Activated CD8-positive, alpha-beta memory T cell treated with anti-CD3 and anti-CD28 coated beads for 36 hours (primary cell): ENCODE results near the gene DPH3. TPM values are rescaled to one million over a fixed set of nuclear protein-coding genes. Genes with fewer than 3 reads are reported as not detected.

Experiments used
- CTCF ChIA-PET: fragments of 350-600 bp; sonication (Branson Sonifier 250); formaldehyde crosslinking; loops from one replicate; lab custom pipeline; 2021; ENCODE audit warnings: antibody characterized with exemption; lab: Charles Lee
- POLR2A ChIA-PET: fragments of 350-600 bp; sonication (Branson Sonifier 250); formaldehyde crosslinking; loops from one replicate; lab custom pipeline; 2021; ENCODE audit warnings: antibody characterized with exemption; lab: Charles Lee
- total RNA-seq, 2 experiments: library from RNA; stranded (reverse); gene quantifications; one replicate each; pipeline ENCODE4 v1.2.3, GENCODE V29; 2021

Gene DPH3
- total RNA-seq, 2 experiments from 2014 or later = 32.0 to 32.2 TPM

DNA sequence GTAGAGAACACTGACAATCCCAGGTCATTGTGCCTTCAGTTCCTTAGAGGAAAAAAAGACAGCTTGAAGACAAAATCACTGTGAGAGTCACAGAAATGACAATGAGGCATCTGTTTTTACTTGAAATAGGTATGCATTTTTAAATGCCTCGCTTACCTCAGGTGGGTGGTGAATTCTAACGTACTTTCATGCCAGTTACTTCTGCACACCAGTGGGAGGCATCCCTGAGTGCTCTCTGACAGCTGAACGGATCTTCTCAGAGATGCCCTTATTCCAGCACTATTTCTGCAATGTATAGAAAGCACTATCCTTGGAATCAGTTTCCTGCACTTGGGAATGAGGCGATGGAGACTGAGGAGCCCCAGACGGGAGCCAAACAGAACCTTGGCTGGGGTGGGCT is 16.2 kb downstream of the DPH3 start:
- CTCF ChIA-PET = interaction anchor here (0.7 to 1.5 kb wide), 3 partner anchors 15 to 199 kb away, joined by 3 to 5 read pairs (median 3); no protein-coding TSS in a partner anchor
- POLR2A ChIA-PET = interaction anchor here (0.6 kb wide), 1 partner anchor 1903 kb away, joined by 4 read pairs; no protein-coding TSS in a partner anchor

DNA sequence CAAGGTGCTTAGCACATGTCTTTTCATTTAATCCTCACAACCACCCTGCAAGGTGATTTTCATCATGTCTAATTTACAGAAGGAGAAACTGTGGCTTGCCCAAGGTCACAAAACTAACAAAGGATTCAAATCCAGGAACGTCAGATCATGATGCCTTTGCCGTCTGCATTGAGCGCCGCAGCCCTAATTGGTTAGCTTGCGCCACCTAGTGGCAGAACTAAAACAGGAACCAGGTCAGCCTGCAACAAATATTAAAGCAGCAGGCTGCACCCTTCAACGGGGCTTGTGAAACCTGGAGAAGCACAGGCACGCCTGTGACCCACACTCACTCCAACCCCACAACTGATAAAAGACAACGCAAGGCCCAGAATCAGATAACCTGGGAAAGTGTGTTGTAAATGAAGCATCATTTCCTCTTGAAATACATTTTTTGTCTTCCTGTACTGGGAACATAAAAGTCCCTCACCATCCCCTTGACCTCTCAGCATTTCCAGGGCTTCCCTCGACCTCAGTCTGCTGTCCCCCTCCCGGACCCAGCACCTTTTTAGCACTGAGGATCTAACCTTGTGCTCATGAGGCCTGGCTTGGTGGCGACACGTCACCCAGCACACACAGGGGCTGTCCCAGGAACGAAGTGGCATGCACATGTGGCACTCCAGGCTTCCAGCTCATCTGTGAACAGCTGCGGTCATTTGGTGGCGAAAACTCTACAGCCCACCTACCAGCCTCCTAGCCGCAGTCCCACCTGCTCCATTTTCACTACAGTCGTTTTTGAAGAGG is 17.3 kb downstream of the DPH3 start:
- CTCF ChIA-PET = interaction anchor here (1.1 to 1.5 kb wide), 2 partner anchors 35 to 198 kb away, joined by 3 to 5 read pairs; no protein-coding TSS in a partner anchor
- POLR2A ChIA-PET = interaction anchor here (0.6 kb wide), 1 partner anchor 1902 kb away, joined by 4 read pairs; no protein-coding TSS in a partner anchor

DNA sequence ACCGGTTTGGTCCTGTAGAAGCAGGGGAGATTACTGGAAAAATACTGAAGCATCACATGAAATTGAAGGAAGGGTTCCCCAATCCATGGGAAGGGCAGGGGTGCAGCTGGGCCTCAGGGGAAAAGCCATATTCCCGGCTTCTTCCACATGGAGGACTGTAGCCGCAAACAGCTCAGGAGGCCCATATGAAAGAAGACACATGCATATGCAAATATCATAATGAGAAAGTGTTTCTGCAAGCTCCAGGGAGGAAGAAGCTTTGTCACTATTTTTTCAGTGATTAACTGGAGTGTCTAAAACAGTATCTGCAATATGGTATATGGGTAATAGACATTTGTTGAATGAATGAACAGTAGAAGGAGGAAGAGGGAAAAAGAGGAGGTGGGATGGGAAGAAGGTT is 19.1 kb downstream of the DPH3 start:
- ChIA-PET POLR2A (no interaction called here), CTCF (no interaction called here)

DNA sequence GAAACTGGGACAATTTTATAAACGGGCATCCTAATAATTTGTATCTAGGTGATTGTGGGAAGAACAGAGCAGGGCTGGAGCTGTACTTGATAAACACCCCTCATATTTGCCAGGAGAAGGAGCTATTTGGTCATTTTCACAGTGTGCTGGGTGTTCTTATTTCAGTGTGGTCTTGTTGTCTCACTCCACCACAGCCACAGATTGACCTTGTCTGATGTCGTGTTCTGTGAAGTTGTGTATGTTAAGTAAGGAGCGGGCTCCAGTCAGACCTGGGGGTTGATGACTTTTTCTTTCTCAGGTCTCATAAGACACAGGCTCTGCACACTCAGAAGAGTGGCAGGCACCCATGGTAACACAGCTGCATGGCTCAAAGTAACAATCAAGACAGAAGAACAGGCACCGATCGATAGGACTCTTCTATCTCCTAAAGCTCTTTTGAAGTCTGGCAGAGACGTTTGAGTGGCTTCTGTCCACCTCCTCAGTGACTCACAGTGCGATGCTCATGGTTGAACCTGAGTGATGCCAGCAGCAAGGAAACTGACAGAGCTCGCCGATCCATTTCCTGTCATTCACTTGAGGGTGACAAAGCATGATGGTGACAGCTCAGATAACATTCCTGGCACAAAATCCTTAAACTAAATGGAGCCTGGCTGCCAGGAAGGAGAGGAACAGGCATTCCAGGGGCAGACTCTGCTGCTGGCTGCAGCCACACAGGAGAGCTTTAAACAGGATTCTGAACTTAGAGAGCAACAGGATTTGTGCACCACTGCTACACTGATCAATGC is 20.8 kb downstream of the DPH3 start:
- ChIA-PET POLR2A (interaction anchor here (0.6 kb wide), 1 partner anchor 641 kb away, joined by 5 read pairs; the partner anchor contains the start of gene PLCL2), CTCF (interaction anchor here (0.8 to 2.6 kb wide), 2 partner anchors 35 to 66 kb away, joined by 3 to 10 read pairs; no protein-coding TSS in a partner anchor)

DNA sequence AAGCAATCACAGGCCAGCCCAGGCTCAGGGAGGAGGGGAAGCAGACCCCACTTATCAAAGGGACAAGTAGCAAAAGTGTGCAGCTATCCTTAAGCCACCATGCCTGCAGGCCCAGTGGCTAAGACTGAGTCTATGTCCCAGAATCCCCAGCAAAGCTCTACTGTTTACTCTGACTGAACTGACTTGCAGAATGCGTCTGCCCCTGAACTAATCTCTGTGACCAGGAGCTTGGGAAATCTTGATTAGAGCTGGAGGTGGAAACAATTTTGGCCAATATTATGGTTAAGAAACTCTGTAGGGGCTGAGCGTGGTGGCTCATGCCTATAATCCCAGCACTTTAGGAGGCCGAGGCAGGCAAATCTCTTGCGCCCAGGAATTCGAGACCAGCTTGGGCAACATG is 22.6 kb downstream of the DPH3 start:
- ChIA-PET POLR2A (no interaction called here), CTCF (interaction anchor here (1.2 to 2.6 kb wide), 2 partner anchors 64 to 194 kb away, joined by 3 to 10 read pairs; no protein-coding TSS in a partner anchor)

DNA sequence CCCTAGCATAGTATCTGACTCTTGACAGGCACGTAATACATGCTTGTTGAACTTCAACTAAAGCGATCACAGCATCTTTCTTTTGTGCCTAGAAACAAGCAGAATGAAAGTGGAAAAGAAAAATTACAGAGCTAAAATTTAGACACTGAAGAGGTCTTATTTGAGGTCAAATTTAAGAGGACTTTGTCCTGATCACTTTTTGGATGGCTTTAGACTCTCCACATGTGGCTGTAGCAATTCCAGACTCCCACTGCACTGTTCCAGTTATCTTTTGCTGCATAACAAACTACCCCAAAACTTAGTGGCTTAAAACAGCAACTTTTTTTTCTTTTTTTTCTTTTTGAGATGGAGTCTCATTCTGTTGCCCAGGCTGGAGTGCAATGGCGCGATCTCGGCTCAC is 23.5 kb downstream of the DPH3 start:
- CTCF ChIA-PET = no interaction called here
- POLR2A ChIA-PET = no interaction called here

DNA sequence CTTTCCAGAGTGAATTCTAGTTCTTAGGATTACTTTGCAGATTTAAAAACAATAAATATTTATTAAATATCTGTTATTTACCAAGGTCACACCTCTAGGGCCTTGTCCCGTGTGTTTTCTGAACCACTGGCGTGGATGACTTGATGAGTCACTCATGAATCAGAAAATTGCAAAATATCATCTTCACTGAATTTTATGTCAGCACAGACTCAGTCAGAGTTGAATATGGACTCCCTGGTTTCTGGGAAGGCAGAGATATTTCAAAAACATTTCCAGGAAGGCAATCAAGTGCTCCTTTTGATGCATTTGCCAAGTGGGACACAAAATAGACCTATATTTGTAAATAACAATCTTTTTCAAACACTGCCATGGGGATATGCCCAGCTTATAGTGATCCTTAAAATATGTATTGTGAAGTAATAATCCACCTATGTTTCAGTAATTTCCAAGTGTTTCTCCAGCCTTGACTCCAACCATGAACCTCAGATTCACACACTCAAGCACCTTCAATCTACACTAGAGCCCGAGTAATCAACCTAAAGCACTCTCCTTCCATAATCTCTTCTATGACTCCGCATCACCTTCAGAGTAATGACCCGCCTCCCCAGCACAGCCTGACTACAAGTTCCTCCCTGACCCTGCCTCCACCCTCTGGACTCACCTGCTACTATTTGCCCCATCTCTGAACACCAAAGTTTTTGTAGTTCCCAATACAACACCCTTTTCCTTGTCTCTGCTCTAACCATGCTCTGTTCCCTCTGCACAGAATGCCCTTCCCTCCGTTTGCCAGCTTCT is 24.3 kb downstream of the DPH3 start:
- CTCF ChIA-PET = no interaction called here
- POLR2A ChIA-PET = no interaction called here

DNA sequence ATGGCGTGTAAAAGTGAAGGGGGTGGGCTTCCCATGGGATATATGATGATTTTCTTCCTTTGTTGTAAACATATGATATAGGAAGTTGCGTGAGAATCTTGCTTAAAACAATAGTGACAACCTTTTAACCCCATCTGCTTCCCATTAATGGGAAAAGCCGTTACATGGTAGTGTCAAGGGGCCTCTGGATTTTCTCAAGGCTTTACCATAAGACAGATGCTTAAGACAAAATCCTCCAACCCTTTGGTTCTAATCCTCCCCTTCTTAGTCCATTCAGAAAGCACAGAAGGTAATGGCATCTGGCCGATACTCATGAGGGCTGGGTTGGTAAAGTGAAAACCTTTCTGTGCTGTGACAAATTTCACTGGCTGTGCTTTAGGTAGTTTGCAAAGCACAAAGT is 25.0 kb downstream of the DPH3 start:
- CTCF ChIA-PET = no interaction called here
- POLR2A ChIA-PET = no interaction called here

DNA sequence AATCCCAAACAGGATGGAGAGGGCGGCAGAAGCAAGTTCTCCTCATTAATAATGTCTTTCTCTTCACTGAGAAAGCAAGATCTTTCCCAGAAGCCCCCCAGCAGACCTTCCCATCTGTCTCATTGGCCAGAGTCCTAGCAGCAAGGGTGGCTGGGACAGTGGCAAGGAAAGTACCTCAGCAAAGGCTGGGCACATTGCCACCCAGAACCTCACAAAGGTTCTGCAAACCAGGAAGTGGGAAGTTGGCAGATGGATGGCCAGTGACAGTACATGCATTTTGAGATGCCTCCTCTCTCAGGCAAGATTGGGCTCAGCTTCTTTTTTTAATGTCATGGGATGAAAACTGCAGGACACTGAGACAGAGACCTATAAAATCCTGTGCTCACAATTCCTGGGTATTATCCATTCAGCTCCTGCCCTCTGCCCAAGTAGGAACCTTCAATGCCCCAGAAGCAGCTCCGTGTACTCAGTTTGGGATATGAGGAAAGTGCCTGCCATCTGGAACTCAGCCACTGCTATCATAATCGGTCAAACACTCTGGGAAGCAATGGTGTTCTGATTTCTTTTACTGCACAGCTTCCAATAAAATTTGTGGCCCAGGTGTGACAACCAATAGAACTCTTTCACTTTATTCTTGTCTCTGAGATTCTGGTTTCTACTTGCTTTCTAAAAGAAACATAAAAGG is 25.5 kb downstream of the DPH3 start:
- POLR2A ChIA-PET = no interaction called here

DNA sequence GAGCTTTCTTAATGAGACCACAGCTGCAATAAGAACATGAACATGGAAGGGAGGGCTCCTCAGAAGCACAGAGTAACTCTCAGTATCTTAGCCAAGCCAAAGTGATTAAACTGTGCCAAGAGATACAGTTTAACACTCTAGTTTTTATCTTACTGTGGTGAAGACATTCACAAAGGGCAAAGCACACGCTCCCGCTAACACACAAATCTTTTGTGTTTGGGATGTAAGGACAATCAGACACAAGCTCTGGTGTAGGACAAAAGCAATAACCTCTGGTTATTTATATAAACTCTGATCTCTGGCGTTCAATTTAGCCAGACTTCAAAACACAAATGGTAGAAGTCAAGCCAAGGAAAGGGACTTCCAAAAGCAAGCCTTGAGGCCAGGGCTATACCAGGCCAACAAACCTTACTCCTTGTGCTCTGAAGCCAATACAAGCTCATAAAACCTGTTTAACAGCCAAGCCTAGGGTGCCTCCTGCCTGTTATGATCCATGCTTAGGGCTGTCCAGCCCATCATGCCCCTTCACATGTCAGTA is 27.8 kb downstream of the DPH3 start:
- ChIA-PET CTCF (interaction anchor here (0.7 kb wide), 1 partner anchor 59 kb away, joined by 3 read pairs; no protein-coding TSS in a partner anchor), POLR2A (no interaction called here)

More for the DNA sequence above, 25.5 kb downstream of the DPH3 start:
- CTCF ChIA-PET = no interaction called here

DNA sequence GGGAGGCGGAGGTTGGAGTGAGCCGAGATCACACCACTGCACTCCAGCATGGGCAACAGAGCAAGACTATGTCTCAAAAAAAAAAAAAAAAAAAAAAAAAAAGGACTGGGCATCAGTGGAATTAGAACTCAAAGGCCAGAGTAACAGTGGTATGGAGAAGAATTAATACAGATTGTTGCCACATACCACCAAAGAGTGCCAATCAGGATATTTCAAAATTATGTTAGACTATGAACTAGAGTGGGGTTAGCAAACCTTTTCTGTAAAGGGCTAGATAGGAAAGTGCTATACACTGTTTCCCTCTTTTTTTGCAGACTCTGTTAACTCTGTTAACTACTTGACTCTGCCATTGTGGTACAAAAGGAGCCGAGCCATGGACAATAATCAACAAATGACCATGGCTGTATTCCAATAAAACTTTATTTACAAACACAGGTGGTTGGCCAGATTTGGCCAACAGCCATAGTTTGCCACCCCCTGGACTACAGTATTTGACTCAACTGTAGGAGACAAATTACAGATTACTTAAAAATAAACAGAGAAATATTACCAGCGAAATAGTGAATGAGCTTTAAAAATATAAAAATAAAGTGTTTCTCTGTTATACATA is 28.6 kb downstream of the DPH3 start:
- CTCF ChIA-PET = no interaction called here
- POLR2A ChIA-PET = no interaction called here

DNA sequence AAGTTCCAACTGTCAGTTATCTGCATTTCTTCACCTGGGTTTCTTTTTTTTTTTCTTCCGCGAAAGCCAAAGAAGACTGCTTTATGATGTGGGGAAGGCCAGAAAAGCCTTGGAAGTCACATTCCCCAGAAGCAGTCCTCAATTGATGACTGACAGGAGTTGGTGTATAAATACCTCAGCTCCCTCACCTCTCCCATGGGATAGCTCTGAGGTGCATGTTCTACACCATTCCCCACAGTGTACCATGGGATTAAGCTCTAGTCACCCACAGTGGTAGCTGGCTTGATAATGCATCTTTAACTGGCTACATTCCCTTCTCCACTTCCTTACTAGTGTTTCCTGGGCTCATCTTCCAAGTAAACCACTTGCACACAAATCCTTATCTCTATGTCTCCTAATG is 30.5 kb downstream of the DPH3 start:
- ChIA-PET CTCF (interaction anchor here (1.3 to 1.4 kb wide), 2 partner anchors 12 to 14 kb away, joined by 3 read pairs; no protein-coding TSS in a partner anchor), POLR2A (no interaction called here)

DNA sequence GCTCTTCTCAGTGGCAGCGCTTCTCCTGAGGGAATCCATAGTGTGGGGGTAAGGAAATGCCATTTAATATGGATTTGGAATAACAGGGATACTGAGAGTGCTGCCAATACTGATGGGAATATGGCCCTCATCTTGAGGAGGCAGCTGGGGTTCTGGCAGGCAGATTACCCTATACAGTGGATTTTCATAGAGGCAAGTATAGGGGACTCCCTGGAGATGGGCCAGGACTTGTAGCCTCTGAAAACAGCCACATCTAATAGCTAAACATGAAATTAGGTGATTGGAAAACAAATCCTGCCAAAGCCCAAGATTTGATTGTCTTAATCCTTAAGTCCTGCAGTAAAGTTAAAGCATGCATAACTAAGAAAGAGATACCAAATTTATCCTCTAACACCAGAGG is 30.9 kb downstream of the DPH3 start:
- CTCF ChIA-PET = interaction anchor here (1.3 to 1.4 kb wide), 2 partner anchors 11 to 15 kb away, joined by 3 read pairs; no protein-coding TSS in a partner anchor
- POLR2A ChIA-PET = no interaction called here

DNA sequence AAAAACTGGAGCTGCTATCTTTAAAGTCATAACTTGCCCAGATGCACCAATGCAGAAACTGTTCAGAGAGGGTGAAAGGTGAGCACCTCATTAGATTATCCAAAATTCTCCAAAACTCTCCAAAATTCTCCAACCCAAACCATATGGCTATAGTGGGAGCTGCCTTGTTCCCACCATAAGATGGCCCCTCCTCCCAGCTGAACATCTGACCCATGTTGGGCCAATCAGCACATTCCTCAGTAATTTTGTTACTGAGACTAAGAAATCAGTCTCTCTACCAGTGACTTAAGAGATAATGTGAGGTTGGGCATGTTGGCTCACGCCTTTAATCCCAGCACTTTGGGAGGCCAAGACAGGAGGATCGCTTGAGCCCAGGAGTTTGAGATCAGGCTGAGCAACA is 32.8 kb downstream of the DPH3 start:
- ChIA-PET CTCF (interaction anchor here (1.0 kb wide), 1 partner anchor 183 kb away, joined by 3 read pairs; no protein-coding TSS in a partner anchor), POLR2A (no interaction called here)

DNA sequence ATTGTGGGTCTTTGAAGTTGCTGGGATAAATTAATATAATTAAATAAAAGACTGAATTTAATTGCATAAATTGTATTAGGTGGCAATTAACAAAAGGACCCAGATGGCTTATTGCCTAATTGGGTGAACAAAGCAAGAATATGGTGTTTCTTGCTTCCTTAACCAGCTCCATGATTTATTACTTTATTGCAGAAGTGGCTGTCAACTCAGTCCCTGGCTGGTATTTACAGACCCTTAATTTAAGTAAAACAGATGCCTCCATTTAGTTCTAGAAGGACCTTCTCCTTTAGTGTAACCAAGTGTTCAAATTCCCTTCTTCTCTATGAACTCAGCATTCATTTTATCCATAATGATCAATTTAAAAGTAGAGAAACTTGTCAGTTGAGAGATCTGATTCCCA is 35.1 kb downstream of the DPH3 start:
- CTCF ChIA-PET = no interaction called here
- POLR2A ChIA-PET = no interaction called here

DNA sequence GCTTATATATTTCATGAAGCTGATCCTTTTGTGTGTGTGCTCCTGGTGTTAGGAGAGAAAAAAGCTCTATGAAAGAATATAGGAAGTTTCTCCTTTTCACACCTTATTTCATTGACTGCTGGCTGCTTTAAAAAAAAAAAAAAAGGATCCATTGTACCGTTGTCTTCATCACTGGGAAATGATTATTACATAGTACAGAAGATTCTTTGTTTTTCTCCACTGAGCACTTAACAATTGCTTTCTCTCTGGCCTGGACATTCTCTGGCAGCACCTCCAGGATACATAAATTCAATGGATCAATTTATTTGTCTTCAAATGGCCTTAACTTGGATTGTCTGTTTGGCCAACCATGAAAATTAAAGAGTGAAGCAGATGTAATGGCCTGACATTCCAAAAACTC is 37.2 kb downstream of the DPH3 start:
- CTCF ChIA-PET = interaction anchor here (0.6 to 1.0 kb wide), 2 partner anchors 117 to 653 kb away, joined by 3 read pairs; no protein-coding TSS in a partner anchor

DNA sequence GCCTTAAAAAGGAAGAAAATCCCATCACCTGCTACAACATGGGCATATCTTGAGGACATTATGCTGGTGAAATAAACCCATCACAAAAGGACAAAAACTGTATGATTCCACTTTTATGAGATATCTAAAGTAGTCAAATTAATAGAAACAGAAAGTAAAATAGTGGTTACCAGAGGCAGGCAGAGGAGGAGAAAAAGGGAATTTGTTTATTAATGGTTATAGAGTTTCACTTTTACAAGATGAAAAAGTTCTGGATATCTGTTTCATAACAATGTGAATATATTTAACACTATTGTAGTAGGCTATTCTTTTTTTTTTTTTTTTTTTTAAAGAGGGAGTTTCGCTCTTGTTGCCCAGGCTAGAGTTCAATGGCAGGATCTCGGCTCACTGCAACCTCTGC is 40.4 kb downstream of the DPH3 start:
- CTCF ChIA-PET = no interaction called here
- POLR2A ChIA-PET = no interaction called here

More for the DNA sequence above, 37.2 kb downstream of the DPH3 start:
- POLR2A ChIA-PET = no interaction called here

DNA sequence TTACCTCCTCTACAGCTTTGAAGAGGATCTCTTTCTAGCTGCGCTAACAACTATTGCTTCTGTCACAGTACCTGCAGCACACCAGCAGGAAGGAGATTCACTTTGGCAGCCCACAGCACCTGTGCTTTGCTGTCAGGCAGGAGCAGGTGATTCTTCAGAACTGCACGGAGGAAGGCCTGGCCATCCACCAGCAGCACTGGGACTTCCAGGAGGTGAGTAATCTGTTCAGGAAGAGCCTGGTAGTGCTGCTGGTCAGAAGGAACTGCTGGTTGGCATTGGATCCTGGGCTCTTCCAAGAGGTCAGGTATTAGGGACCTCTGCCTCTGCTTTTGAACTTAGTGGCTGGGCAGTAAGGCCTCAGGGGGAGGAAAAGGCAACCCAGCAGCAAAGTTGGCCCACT is 42.2 kb downstream of the DPH3 start:
- CTCF ChIA-PET = interaction anchor here (1.0 kb wide), 1 partner anchor 11 kb away, joined by 3 read pairs; no protein-coding TSS in a partner anchor
- POLR2A ChIA-PET = no interaction called here
